Psoas muscle (tissue), 8 donors: ENCODE results near the gene GRIP1. TPM values are rescaled to one million over a fixed set of nuclear protein-coding genes. Genes with fewer than 3 reads are reported as not detected.

ENCODE experiments used
- ATAC-seq, 4 donors: fragments of 200-7000 bp; cut with Tn5 transposase; one replicate each; pipeline ENCODE4 v1.9.1; 2020; ENCODE audit warnings: moderate library complexity in 3 of 4, mild to moderate bottlenecking in 2 of 4
- DNase-seq, 2 donors: peaks; one replicate each; pipeline ENCODE4 v3.0.0-alpha.2; 2020
- H3K27ac ChIP-seq: fragments of 200-600 bp; one replicate; pipeline ENCODE4 v1.8.0; 2022
- H3K27me3 ChIP-seq, 3 donors: fragments of 200-600 bp in 1 of 3; one replicate each; pipeline versions ENCODE4 v1.6.1 to v1.8.0; 2013 to 2022; ENCODE audit warnings: low read length in 2 of 3, mild to moderate bottlenecking in 2 of 3, moderate library complexity in 1 of 3; ENCODE audit not compliant: insufficient read depth in 3 of 3
- H3K36me3 ChIP-seq, 2 donors: fragments of 200-600 bp in 1 of 2; one replicate each; pipeline versions ENCODE4 v1.6.1 to v1.8.0; 2013 to 2022; ENCODE audit warnings: low read depth in 1 of 2, mild to moderate bottlenecking in 1 of 2, moderate library complexity in 1 of 2; ENCODE audit not compliant: insufficient read depth in 1 of 2
- H3K4me1 ChIP-seq: fragments of 200-600 bp; one replicate; pipeline ENCODE4 v1.8.0; 2022
- H3K4me3 ChIP-seq: fragments of 200-600 bp; one replicate; pipeline ENCODE4 v1.8.0; 2022; ENCODE audit warnings: mild to moderate bottlenecking
- H3K9me3 ChIP-seq: fragments of 200-600 bp; one replicate; pipeline ENCODE4 v1.8.0; 2022
- CTCF ChIP-seq: fragments of 200-600 bp; IDR thresholded peaks from one replicate; pipeline ENCODE4 v1.8.0; 2022; ENCODE audit warnings: antibody characterized with exemption
- WGBS, 3 donors: extraction: QIAGEN DNeasy Blood & Tissue Kit; methylation state at CpG; one replicate each; pipeline versions ENCODE4 v1.1.6 to v1.1.7; 2013; 5-methylcytosine and 5-hydroxymethylcytosine counted together
- intact Hi-C, 2 donors: fragments of 100-400 bp; cut with DNase I; formaldehyde crosslinking; loops; one replicate each; pipeline versions ENCODE4 v1.11.0 to v1.14.2; 2022
- polyA plus RNA-seq, 3 donors: library from polyadenylated mRNA; stranded (reverse); fragments of 200-250 nt; gene quantifications; one replicate each; pipeline ENCODE4 v1.2.3, GENCODE V29; 2013
- total RNA-seq, 4 donors: library from RNA; stranded (reverse); fragmentation: NEBNext Ultra II Directional in 2 of 4; extraction: Animal tissue kit (Norgen Biotek cat#: 25700) in 2 of 4; gene quantifications; one replicate each; pipeline versions ENCODE4 v1.2.1 to v1.2.4, GENCODE V29; 2021 to 2023
- donor health status: healthy with polysubstance abuse.
- donor health status: DM: no; HTN: no; CAD: no; lungs with moderate emphysema.
- donor health status: Bipolar disorder and iron deficiency.
- donor health status: healthy.
- donor health status: DM: yes; HTN: yes; CAD: no.
- donor health status: DM: no; HTN: no; CAD: no.
- donor health status: DM: no; HTN: no; CAD: no.
- donor health status: DM: yes; HTN: yes; CAD: no.

Gene GRIP1
- total and polyA plus RNA-seq, 7 donors, result 0.05 to 4.1 (median 1.6) TPM

GRCh38 chr12:66603981-66604479 is 74.8 kb downstream of the GRIP1 start:
- Histone ChIP-seq H3K36me3 (no peaks in the 10 kb centered on the region), H3K9me3 (no peaks in the 10 kb centered on the region), H3K27ac (no peak overlapping the region), H3K4me1 (no peaks in the 10 kb centered on the region), H3K4me3 (no peak overlapping the region), H3K27me3 (no peaks in the 10 kb centered on the region)
- no peak for ATAC-seq
- no peak for DNase-seq
- intact Hi-C loops, result no loop called here
- WGBS, 3 donors, result 37 to 45% (median 45%) methylated on average over 3 of the region's 3 CpGs
- no peak for TF ChIP-seq CTCF

- no peaks in the 10 kb centered on the region for H3K36me3 ChIP-seq
- DNase-seq, result no peak
- H3K27me3 ChIP-seq, result no peaks in the 10 kb centered on the region
- 33 to 48% (median 44%) methylated on average over 2 of the region's 2 CpGs for WGBS, 3 donors
- no peak overlapping the region for H3K27ac ChIP-seq
- no peak for ATAC-seq
- H3K9me3 ChIP-seq, result no peaks in the 10 kb centered on the region
- no peaks in the 10 kb centered on the region for H3K4me1 ChIP-seq
- no peak for TF ChIP-seq CTCF
- intact Hi-C loops, result no loop called here
- H3K4me3 ChIP-seq, result no peak overlapping the region
Measured at GRCh38 chr12:66603461-66603860, 75.4 kb downstream of the GRIP1 start.

DNA sequence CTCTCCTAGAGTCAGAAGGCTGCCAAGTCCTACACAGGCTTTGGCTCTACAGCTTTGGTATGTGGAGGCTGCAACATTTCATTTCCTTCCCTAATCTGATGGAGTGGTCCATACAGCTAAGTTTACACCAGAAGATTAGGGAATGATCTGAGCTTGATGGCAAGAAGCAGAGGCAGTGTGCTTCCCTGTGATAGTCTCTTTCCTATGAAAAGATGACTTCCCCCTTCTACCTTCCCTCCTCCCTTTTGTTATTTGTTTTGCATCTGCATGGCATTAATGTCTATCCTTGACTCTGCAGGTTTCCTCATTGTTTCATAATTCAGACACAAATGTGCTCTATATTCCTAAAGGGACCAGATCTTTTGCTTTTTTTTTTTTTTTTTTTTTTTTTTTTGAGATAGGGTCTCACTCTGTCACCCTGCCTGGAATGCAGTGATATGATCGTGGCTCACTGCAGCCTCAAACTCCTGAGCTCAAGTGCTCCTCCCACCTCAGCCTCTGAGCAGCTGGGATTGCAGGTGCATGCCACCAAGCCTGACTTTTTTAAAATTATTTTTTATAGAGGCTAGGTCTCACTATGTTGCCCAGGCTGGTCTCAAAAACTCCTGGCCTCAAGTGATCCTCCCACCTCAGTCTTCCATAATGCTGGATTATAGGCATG is 76.3 kb downstream of the GRIP1 start:
- WGBS, 3 donors, result 67 to 77% (median 68%) methylated on average over 1 of the region's 1 CpG
- intact Hi-C loops, result no loop called here
- Histone ChIP-seq H3K4me1 (no peaks in the 10 kb centered on the region), H3K36me3 (no peaks in the 10 kb centered on the region), H3K27me3 (no peaks in the 10 kb centered on the region), H3K4me3 (no peak overlapping the region), H3K9me3 (no peaks in the 10 kb centered on the region), H3K27ac (no peak overlapping the region)
- no peak for ATAC-seq
- DNase-seq, result no peak
- no peak for TF ChIP-seq CTCF

GRCh38 chr12:66600903-66601302 is 78.0 kb downstream of the GRIP1 start:
- Histone ChIP-seq H3K27me3 (no peaks in the 10 kb centered on the region), H3K9me3 (no peaks in the 10 kb centered on the region), H3K4me1 (no peaks in the 10 kb centered on the region), H3K27ac (no peak overlapping the region), H3K36me3 (no peaks in the 10 kb centered on the region), H3K4me3 (no peak overlapping the region)
- WGBS, 3 donors, result 85 to 88% (median 86%) methylated on average over 2 of the region's 2 CpGs
- intact Hi-C loops, result no loop called here
- no peak for ATAC-seq
- TF ChIP-seq CTCF, result no peak
- no peak for DNase-seq

- no peak overlapping the region for H3K4me3 ChIP-seq
- WGBS, 3 donors, result 48 to 50% (median 49%) methylated on average over 1 of the region's 1 CpG
- DNase-seq (no peak), ATAC-seq (no peak)
- no peaks in the 10 kb centered on the region for H3K27me3 ChIP-seq
- no peaks in the 10 kb centered on the region for H3K4me1 ChIP-seq
- H3K27ac ChIP-seq, result no peak overlapping the region
- no peak for TF ChIP-seq CTCF
- no peaks in the 10 kb centered on the region for H3K36me3 ChIP-seq
- H3K9me3 ChIP-seq, result no peaks in the 10 kb centered on the region
- intact Hi-C loops, result no loop called here
Measured at GRCh38 chr12:66599816-66600215, 79.1 kb downstream of the GRIP1 start.
